Measurements from ENCODE around the gene IFNA2.
A peak's percentile ranks its signal among the peaks of the same experiment; 100 is the strongest.

DNA sequence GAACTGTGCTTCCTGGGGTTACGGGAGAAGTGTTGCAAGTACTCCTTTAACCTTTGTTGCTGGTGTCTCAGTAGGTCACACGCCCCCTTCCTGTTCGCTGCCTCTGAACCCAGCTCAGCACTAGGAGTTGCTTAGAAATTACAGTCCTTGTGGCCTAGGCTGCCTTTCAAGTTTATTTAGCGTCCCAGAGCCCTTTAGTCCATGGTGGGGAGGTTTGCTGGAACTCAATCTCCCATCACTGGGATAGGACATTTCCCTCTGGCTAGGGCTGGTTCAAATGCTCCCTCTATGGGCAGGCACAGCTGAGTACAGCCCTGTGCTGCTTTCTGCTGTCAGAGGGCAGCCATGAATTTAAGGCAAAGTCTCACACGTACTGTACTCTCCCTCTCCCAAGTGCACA, 28.4 kb upstream of the IFNA2 start:
- peak; percentile 30 for TF ChIP-seq CTCF (IDR thresholded peaks at IDR 0.05; ENCODE audit: low read depth, low read length, poor library complexity, severe bottlenecking)
- no peak for TF ChIP-seq EZH2phosphoT487 (IDR thresholded peaks at IDR 0.05; ENCODE audit: borderline replicate concordance, low read length)
